ENCODE data around the gene WDR33.

GRCh38 chr2:127690696-127691095 lies 120.3 kb downstream of the WDR33 start:
- TF ChIP-seq, protein P1, sequence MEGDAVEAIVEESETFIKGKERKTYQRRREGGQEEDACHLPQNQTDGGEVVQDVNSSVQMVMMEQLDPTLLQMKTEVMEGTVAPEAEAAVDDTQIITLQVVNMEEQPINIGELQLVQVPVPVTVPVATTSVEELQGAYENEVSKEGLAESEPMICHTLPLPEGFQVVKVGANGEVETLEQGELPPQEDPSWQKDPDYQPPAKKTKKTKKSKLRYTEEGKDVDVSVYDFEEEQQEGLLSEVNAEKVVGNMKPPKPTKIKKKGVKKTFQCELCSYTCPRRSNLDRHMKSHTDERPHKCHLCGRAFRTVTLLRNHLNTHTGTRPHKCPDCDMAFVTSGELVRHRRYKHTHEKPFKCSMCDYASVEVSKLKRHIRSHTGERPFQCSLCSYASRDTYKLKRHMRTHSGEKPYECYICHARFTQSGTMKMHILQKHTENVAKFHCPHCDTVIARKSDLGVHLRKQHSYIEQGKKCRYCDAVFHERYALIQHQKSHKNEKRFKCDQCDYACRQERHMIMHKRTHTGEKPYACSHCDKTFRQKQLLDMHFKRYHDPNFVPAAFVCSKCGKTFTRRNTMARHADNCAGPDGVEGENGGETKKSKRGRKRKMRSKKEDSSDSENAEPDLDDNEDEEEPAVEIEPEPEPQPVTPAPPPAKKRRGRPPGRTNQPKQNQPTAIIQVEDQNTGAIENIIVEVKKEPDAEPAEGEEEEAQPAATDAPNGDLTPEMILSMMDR (IDR thresholded peaks at IDR 0.05): no peak
- TF ChIP-seq POLR2A (IDR thresholded peaks at IDR 0.05; ENCODE audit: low read depth): no peak
